ENCODE data around the gene DCT.

Gene DCT

DNA sequence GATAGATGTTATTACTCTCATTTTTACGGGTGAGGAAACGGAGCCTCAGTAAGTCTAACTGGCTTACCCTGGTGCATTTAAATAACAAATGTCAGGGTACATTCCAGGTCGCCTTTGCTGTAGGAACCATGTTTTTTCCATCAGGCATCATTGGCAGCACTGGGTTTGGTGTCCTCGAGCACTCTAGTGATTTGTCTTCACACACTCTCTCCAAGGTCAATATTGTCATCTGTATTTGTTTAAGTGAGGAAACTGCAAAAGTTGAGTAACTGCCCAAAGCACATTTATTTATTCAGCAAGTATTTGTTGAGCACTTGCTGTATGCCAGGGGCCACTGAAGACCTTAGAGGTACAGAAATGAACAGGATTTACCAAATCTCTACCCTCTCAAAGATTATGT lies 78.6 kb downstream of the DCT start:
- DNase-seq (ENCODE audit: low spot score), result no peak
- no peak for TF ChIP-seq CTCF (IDR thresholded peaks at IDR 0.05; ENCODE audit: extremely low read depth, missing control alignments)

GRCh38 chr13:94399812-94400211 lies 79.7 kb downstream of the DCT start:
- TF ChIP-seq CTCF (IDR thresholded peaks at IDR 0.05; ENCODE audit: extremely low read depth, missing control alignments), result no peak
- DNase-seq (ENCODE audit: low spot score), result no peak

DNA sequence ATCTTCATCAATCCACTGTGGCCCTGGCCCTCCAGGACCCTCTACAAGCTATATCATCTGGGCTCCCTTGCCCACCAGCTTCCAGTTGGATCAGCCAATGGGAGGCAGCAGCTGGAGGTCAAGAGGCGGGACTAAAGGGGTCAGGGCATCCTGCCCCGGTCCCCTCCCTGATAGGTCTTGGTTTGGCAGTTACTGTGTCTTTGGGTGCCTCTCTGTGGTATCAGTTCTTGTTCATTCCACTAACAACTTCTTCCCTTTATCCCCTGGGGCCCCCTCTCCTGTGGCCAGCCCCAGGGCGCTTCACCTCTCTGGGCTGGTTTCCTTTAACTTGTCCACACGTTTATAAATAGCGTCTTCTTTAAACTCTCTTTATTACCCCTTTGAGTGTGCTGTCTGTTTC lies 83.6 kb downstream of the DCT start:
- TF ChIP-seq CTCF (IDR thresholded peaks at IDR 0.05; ENCODE audit: extremely low read depth, missing control alignments), result no peak
- DNase-seq (ENCODE audit: low spot score), result no peak

- no peak for TF ChIP-seq CTCF (IDR thresholded peaks at IDR 0.05; ENCODE audit: extremely low read depth, missing control alignments)
- no peak for DNase-seq (ENCODE audit: low spot score)
Observed at GRCh38 chr13:94394723-94395122, 84.8 kb downstream of the DCT start.

DNA sequence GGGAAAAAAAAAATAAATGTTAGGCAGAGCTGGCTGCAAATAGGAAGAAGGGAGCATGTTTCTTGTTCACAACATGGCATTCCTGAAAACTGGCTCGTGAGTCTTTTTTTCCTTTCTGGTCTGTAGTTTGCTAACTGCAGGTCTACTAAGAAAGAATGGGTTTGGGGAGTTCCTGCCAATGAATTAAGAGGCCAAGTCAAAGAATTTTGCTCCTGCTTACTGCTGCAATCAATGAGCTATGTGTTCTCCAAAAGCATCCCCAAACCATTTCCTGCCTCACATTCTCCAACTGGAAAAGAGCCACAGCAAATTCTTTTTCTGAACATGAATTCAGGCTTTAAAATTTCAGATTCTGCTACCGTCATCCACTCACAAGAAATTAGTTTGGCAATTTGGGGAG lies 88.6 kb downstream of the DCT start:
- TF ChIP-seq CTCF (IDR thresholded peaks at IDR 0.05; ENCODE audit: extremely low read depth, missing control alignments), result no peak
- no peak for DNase-seq (ENCODE audit: low spot score)

DNA sequence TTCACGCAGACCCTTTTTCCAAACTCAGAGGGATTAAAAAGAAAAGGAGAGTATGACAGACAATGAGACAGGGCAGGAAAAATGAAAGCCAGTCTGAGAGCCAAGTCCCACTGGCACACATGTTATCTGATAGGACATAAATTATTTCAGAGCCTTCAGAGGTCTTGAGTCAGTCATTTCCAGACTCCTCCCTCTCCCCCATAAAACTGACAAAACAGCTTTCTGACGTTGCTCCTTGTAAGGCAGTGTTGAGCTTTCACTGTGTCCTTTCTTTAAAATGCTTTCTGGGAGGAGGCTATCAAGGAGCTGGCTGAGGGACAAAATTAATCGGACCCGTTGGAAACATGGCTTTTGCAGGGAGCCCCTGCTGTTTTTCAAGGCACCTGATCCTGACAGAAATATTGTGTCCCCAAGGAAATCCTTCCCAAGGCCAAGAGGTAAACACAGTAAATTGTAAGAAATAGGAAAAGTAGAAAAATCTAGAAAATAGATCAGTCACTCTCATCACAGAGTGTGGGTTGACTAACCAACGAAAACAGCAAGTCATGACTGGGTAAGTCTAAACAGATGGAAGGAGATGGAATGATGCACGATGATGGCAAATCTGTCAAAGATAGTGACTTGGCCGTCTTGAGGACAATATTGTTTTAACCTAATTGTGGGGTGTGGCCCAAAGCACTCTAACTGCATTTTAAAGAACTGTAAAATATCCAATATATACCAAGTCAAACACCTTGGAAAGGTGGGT lies 89.7 kb downstream of the DCT start:
- no peak for TF ChIP-seq CTCF (IDR thresholded peaks at IDR 0.05; ENCODE audit: extremely low read depth, missing control alignments)
- no peak for DNase-seq (ENCODE audit: low spot score)

GRCh38 chr13:94387047-94387446 lies 92.4 kb downstream of the DCT start:
- TF ChIP-seq CTCF (IDR thresholded peaks at IDR 0.05; ENCODE audit: extremely low read depth, missing control alignments), result no peak
- no peak for DNase-seq (ENCODE audit: low spot score)
